ENCODE results near the gene SLBP. TPM values are rescaled to one million over a fixed set of nuclear protein-coding genes. Genes with fewer than 3 reads are reported as not detected.
"Not testable (repeated sequence)": the region's sequence is repeated elsewhere in the genome, so short reads cannot be mapped to it uniquely, and the experiment has no call there.

The SLBP gene
- total RNA-seq, 1 experiment from 2014 or later = 86.1 TPM

- in situ Hi-C loops (cut with HindIII; ENCODE audit: low pct_unique_long_range_greater_than_20kb, low sequenced_read_pairs) = no loop called here
- no peak for DNase-seq (ENCODE audit: low read depth, low spot score)
These were observed 20.3 kb downstream of the SLBP start for GRCh38 chr4:1691737-1692373.

DNA sequence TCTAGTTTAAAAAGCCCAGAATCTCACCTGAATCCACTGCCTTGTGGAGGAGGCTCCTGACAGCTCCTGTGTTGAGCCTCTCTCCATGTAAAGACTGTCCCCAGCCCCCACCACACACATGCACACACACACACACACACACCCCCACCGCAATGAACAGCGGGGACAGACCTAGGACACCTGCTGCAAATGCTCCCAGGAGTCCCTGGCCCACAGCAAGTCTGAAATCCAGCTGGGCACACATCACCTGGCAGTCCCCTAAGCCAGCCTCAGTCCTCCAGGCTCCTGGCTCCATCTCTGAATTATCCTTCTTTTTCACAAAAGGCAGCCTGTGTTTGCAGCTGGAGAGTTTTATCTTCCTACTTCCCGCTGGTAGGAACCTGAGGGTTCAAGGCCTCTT is 21.4 kb downstream of the SLBP start:
- DNase-seq (ENCODE audit: low read depth, low spot score) = no peak
- in situ Hi-C loops (cut with HindIII; ENCODE audit: low pct_unique_long_range_greater_than_20kb, low sequenced_read_pairs) = no loop called here

DNA sequence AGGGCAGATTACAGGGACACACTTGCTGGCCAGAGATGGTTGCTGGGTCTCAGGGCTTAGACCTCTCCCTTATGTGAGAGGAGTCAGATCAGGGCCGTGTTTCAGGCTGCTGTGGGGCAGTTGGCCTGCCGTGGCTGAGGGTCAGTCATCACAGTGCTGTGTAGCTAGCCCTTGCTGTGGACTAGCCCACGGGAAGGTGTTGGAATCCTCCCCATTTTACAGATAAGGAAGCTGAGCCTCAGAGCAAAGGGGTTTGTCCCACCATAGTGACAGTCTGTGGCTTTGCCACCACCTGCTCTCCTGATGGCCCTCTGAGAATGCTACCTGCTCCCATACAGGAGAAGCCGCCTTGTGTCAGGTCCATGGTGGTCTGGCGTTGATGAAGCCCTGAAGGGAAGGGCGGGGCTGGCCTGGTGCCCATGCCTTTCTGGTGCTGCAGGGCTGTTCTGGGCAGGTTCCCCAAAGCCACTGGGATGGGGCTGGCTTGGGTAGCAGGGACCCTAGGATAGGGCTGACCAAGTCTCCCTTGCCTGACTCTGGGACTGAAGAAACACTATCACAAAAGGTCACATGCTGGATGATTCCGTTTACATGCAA is 25.6 kb downstream of the SLBP start:
- DNase-seq (ENCODE audit: low read depth, low spot score) = no peak
- in situ Hi-C loops (cut with HindIII; ENCODE audit: low pct_unique_long_range_greater_than_20kb, low sequenced_read_pairs) = no loop called here

GRCh38 chr4:1685235-1686150 is 26.6 kb downstream of the SLBP start:
- in situ Hi-C loops (cut with HindIII; ENCODE audit: low pct_unique_long_range_greater_than_20kb, low sequenced_read_pairs) = no loop called here
- no peak for DNase-seq (ENCODE audit: low read depth, low spot score)

- DNase-seq (ENCODE audit: low read depth, low spot score) = no peak
- in situ Hi-C loops (cut with HindIII; ENCODE audit: low pct_unique_long_range_greater_than_20kb, low sequenced_read_pairs) = no loop called here
These were observed 27.4 kb downstream of the SLBP start for GRCh38 chr4:1684506-1685234.

GRCh38 chr4:1683736-1684505 is 28.2 kb downstream of the SLBP start, which contains the start of gene FAM53A:
Gene FAM53A (minus strand): TSS chr4:1684313. CDS start chr4:1668741, 15,572 bp downstream.
- in situ Hi-C loops (cut with HindIII; ENCODE audit: low pct_unique_long_range_greater_than_20kb, low sequenced_read_pairs) = no loop called here
- DNase-seq (ENCODE audit: low read depth, low spot score) = peak; percentile 78

- in situ Hi-C loops (cut with HindIII; ENCODE audit: low pct_unique_long_range_greater_than_20kb, low sequenced_read_pairs) = no loop called here
- DNase-seq (ENCODE audit: low read depth, low spot score) = peak; percentile 32
These were observed 28.8 kb downstream of the SLBP start for GRCh38 chr4:1683261-1683735.

GRCh38 chr4:1682860-1683259 is 29.3 kb downstream of the SLBP start:
- no peak for DNase-seq (ENCODE audit: low read depth, low spot score)
- in situ Hi-C loops (cut with HindIII; ENCODE audit: low pct_unique_long_range_greater_than_20kb, low sequenced_read_pairs) = no loop called here

- in situ Hi-C loops (cut with HindIII; ENCODE audit: low pct_unique_long_range_greater_than_20kb, low sequenced_read_pairs) = no loop called here
- DNase-seq (ENCODE audit: low read depth, low spot score) = no peak
These were observed 33.9 kb downstream of the SLBP start for GRCh38 chr4:1678244-1678643.

DNA sequence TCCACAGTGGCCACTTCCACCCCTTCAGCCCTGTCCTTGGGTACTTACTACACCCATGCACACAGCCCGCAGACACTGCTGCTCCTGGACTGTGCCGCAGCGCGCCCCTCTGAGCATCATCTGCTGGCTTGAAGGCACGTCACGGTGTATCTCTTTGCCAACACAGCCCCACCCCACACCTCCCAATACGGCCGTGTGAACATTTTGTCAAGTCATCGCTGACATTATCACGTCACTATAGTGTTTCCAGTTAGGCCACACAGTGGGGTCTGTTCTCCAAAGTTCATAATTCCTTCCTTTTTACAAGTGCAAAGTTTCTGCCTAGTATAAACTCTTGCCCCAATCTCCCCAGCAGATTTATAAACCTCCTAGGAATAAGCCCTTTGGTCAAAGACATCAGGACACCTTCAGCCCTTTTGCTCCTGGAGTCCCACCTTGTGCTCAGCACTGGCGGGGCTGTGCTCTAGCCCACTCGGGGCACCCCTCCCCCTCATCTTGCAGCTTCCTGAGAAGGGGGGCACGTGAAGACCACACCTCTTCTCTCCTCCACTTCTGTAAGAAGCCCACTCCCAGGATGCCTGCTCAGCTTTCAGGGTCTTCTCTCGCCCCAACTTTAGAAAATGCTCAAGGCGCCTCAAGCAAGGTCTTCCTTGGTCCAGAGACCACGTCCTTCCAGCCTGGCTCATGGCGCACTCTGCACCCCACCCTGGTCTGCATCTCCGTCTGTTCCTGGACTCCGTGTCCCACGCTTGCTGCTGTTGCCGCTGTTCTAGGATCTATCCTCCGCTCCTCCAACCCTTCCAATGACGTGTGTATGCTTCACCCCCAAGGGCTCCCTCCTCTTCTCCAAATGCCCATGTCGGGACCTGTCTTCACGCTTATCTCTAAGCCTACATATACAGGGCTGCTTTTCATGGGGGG is 35.3 kb downstream of the SLBP start:
- in situ Hi-C loops (cut with HindIII; ENCODE audit: low pct_unique_long_range_greater_than_20kb, low sequenced_read_pairs) = no loop called here
- no peak for DNase-seq (ENCODE audit: low read depth, low spot score)

- no peak for DNase-seq (ENCODE audit: low read depth, low spot score)
- in situ Hi-C loops (cut with HindIII; ENCODE audit: low pct_unique_long_range_greater_than_20kb, low sequenced_read_pairs) = no loop called here
These were observed 36.3 kb downstream of the SLBP start for GRCh38 chr4:1675802-1676137.

GRCh38 chr4:1675136-1675801 is 36.9 kb downstream of the SLBP start:
- no peak for DNase-seq (ENCODE audit: low read depth, low spot score)
- in situ Hi-C loops (cut with HindIII; ENCODE audit: low pct_unique_long_range_greater_than_20kb, low sequenced_read_pairs) = no loop called here

DNA sequence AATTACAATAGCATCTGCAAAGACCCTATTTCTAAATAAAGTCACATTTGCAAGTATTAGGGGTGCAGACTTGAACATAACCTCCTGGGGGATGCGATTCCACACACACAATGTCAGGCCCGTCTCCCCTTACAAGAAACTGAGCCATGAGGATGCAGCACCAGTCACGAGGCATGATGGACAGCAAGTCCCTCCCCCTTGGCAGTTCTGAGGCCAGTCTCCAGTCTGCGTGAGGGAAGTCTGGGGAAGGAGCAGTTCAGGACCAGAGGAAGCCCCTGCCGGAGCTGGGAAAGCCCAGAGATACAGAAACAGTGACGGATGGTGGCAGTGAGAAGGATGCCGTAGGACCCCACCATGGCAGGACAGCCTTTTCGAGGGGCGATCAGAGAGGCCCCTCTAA is 37.4 kb downstream of the SLBP start:
- no peak for DNase-seq (ENCODE audit: low read depth, low spot score)
- in situ Hi-C loops (cut with HindIII; ENCODE audit: low pct_unique_long_range_greater_than_20kb, low sequenced_read_pairs) = no loop called here

DNA sequence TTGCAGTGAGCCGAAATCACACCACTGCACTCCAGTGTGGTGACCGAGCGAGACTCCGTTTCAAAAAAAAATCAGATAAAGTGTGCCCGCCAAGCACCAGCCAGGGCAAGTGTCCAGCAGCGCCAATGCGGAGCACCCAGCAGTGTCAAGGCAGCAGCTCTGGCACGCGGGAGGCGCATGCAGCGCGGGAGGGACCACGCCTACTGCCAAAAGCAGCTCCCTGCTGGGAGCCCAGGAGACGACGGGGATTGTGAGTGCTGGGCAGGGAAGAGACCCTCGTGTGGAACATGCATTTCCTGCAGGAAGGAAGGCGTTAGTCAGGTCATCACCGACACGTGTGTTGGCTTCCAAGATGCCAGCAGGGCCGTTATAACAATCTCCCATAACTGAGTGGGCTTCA is 38.4 kb downstream of the SLBP start:
- in situ Hi-C loops (cut with HindIII; ENCODE audit: low pct_unique_long_range_greater_than_20kb, low sequenced_read_pairs) = no loop called here

DNA sequence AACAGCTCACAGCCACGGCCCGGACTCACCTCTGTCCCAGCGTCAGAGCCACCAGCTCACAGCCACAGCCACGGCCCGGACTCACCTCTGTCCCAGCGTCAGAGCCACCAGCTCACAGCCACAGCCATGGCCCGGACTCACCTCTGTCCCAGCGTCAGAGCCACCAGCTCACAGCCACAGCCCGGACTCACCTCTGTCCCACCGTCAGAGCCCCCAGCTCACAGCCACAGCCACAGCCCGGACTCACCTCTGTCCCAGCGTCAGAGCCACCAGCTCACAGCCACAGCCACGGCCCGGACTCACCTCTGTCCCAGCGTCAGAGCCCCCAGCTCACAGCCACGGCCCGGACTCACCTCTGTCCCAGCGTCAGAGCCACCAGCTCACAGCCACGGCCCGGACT is 41.1 kb downstream of the SLBP start:
- in situ Hi-C loops (cut with HindIII; ENCODE audit: low pct_unique_long_range_greater_than_20kb, low sequenced_read_pairs); DNase-seq (ENCODE audit: low read depth, low spot score): not testable (repeated sequence)

More for the DNA sequence above, 38.4 kb downstream of the SLBP start:
- no peak for DNase-seq (ENCODE audit: low read depth, low spot score)

DNA sequence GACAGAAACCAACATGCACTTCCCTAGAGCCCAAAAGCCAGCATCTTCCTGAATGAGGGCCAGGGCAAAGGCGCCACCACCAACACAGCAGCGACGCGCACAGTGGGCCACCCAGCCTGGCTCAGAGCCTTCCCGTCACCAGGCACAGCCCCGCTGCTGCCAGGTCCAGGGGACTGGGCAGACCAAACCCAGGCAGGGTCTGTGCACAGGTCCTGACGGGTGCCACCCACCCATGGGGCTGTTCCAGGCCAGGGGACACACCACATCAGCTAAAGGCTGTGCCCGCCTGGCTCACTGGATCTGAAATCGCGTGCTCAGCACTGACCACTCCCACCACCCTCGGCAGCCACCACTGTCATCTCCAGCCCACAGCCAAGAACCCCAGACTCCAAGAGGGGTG is 41.8 kb downstream of the SLBP start:
- no peak for DNase-seq (ENCODE audit: low read depth, low spot score)
- in situ Hi-C loops (cut with HindIII; ENCODE audit: low pct_unique_long_range_greater_than_20kb, low sequenced_read_pairs) = no loop called here
